Activated T-cell treated with anti-CD3 and anti-CD28 coated beads, Interleukin-2, amount 50 U/mL, for 72 hours (primary cell): ENCODE results near the gene RAB17. TPM values are rescaled to one million over a fixed set of nuclear protein-coding genes. Genes with fewer than 3 reads are reported as not detected.
"Not testable (repeated sequence)": the region's sequence is repeated elsewhere in the genome, so short reads cannot be mapped to it uniquely, and the experiment has no call there.

Experiments
- ATAC-seq, 2 donors: fragments of 150-1000 bp; cut with Tn5 transposase; replicated peaks in 1 of 2; 2 replicates each; pipeline ENCODE4 v1.10.0; 2021; ENCODE audit warnings: moderate library complexity in 2 of 2, mild to moderate bottlenecking in 1 of 2
- DNase-seq, 2 donors: peaks; one replicate each; pipeline ENCODE4 v3.0.0; 2021 to 2022; ENCODE audit warnings: mixed read lengths in 1 of 2
- H3K27ac Mint-ChIP-seq: one replicate; pipeline ENCODE4 v1.8.0; 2022; ENCODE audit warnings: mild to moderate bottlenecking, moderate library complexity, mixed read lengths
- H3K27me3 Mint-ChIP-seq: one replicate; pipeline ENCODE4 v1.8.0; 2022; ENCODE audit warnings: low read depth, mixed read lengths
- H3K36me3 Mint-ChIP-seq, 2 donors: one replicate each; pipeline ENCODE4 v1.8.0; 2022; ENCODE audit warnings: mixed read lengths in 2 of 2, mild to moderate bottlenecking in 1 of 2; ENCODE audit not compliant: insufficient read depth in 2 of 2
- H3K4me1 Mint-ChIP-seq: one replicate; pipeline ENCODE4 v1.8.0; 2022; ENCODE audit warnings: low read depth, mixed read lengths
- H3K4me3 Mint-ChIP-seq, 2 donors: one replicate each; pipeline ENCODE4 v1.8.0; 2022; ENCODE audit warnings: mild to moderate bottlenecking in 2 of 2, mixed read lengths in 2 of 2, moderate library complexity in 2 of 2
- H3K9me3 Mint-ChIP-seq, 2 donors: one replicate each; pipeline ENCODE4 v1.8.0; 2022; ENCODE audit warnings: mixed read lengths in 2 of 2
- total RNA-seq, 2 donors: library from RNA; stranded (reverse); gene quantifications; one replicate each; pipeline ENCODE4 v1.2.3, GENCODE V29; 2022

RAB17 gene
- total RNA-seq, 2 donors from 2014 or later: 0.09 TPM; not detected in 1

- Mint-ChIP-seq H3K9me3 (no peaks in the 10 kb centered on the region), H3K4me1 (peaks cover 25% of the 10 kb centered on the region), H3K27ac (no peak overlapping the region), H3K36me3 (no peaks in the 10 kb centered on the region), H3K27me3 (no peaks in the 10 kb centered on the region), H3K4me3 (no peak overlapping the region)
- DNase-seq (no peak), ATAC-seq (no peak)
Measured at GRCh38 chr2:237600205-237600846, 9.8 kb upstream of the RAB17 start.

GRCh38 chr2:237599465-237600110, 9.1 kb upstream of the RAB17 start:
- Mint-ChIP-seq H3K4me3 (no peak overlapping the region), H3K9me3 (no peaks in the 10 kb centered on the region), H3K27me3 (no peaks in the 10 kb centered on the region), H3K36me3 (no peaks in the 10 kb centered on the region), H3K4me1 (peaks cover 25% of the 10 kb centered on the region), H3K27ac (no peak overlapping the region)
- no peak for ATAC-seq
- no peak for DNase-seq

GRCh38 chr2:237598468-237599208, 8.1 kb upstream of the RAB17 start:
- no peak overlapping the region for H3K4me3 Mint-ChIP-seq
- H3K27ac Mint-ChIP-seq: no peak overlapping the region
- H3K36me3 Mint-ChIP-seq: no peaks in the 10 kb centered on the region
- H3K9me3 Mint-ChIP-seq: no peaks in the 10 kb centered on the region
- ATAC-seq: no peak
- no peak for DNase-seq
- H3K4me1 Mint-ChIP-seq: peaks cover 19% of the 10 kb centered on the region
- no peaks in the 10 kb centered on the region for H3K27me3 Mint-ChIP-seq

GRCh38 chr2:237597196-237598145, 6.9 kb upstream of the RAB17 start:
- H3K4me3 Mint-ChIP-seq: no peak overlapping the region
- H3K4me1 Mint-ChIP-seq: peaks cover 7% of the 10 kb centered on the region
- H3K9me3 Mint-ChIP-seq: no peaks in the 10 kb centered on the region
- ATAC-seq (no peak), DNase-seq (no peak)
- H3K27ac Mint-ChIP-seq: no peak overlapping the region
- no peaks in the 10 kb centered on the region for H3K36me3 Mint-ChIP-seq
- no peaks in the 10 kb centered on the region for H3K27me3 Mint-ChIP-seq

GRCh38 chr2:237596520-237597195, 6.1 kb upstream of the RAB17 start:
- ATAC-seq: no peak
- Mint-ChIP-seq H3K27me3 (no peaks in the 10 kb centered on the region), H3K9me3 (no peaks in the 10 kb centered on the region), H3K4me3 (no peak overlapping the region), H3K4me1 (peaks cover 9% of the 10 kb centered on the region), H3K36me3 (no peaks in the 10 kb centered on the region), H3K27ac (no peak overlapping the region)
- DNase-seq: no peak

DNA sequence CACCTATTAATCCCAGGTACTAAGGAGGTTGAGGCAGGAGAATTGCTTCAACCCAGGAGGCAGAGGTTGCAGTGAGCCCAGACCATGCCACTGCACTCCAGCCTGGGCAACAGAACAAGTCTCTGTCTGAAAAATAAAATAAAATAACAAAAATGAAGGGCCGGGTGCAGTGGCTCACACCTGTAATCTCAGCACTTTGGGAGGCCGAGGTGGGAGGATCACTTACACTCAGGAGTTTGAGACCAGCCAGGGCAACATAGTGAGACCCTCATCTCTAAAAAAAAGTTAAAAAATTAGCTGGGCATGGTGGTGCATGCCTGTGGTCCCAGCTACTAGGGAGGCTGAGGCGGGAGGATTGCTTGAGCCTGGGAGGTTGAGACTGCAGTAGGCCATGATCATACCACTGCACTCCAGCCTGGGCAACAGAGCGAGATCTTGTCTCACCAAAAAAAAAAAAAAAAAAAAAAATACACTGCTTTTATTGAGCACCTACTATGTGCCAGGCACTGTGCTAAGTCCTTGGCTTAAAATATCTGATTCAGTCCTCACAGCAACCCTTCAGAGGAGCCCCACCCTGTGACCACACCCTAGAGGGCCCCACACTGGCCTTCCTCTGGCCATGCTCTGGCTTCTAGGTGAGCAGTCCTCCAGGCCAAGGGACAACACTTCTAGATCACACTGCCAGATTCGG, 5.4 kb upstream of the RAB17 start:
- H3K9me3 Mint-ChIP-seq, ATAC-seq, H3K4me3 Mint-ChIP-seq, H3K27ac Mint-ChIP-seq, DNase-seq, H3K27me3 Mint-ChIP-seq, H3K36me3 Mint-ChIP-seq: not testable (repeated sequence)
- peaks cover 16% of the 10 kb centered on the region for H3K4me1 Mint-ChIP-seq

DNA sequence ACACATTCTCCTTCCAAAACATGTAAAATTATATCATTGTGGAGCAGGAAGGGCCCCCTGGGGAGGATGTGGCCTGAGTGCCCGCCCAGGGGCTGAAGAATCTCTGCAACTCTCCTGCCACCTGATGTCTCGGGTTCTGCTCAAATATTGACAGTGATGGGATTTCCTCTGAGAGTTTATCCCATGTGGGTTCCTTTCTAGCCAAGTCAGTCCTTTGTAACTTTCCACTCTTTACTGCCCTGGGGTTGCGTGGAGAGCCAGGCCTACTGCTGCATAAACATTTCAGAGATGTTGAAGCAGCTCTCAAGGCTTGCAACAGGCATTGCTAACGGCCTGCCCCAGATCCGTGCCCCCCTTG, 4.0 kb upstream of the RAB17 start:
- ATAC-seq: no peak

GRCh38 chr2:237593596-237594320, 3.2 kb upstream of the RAB17 start:
- H3K27me3 Mint-ChIP-seq: no peaks in the 10 kb centered on the region
- H3K4me1 Mint-ChIP-seq: peaks cover 16% of the 10 kb centered on the region
- no peak overlapping the region for H3K27ac Mint-ChIP-seq
- H3K4me3 Mint-ChIP-seq: no peak overlapping the region
- no peaks in the 10 kb centered on the region for H3K36me3 Mint-ChIP-seq
- DNase-seq: no peak
- no peak for ATAC-seq
- H3K9me3 Mint-ChIP-seq: no peaks in the 10 kb centered on the region

More for the DNA sequence above, 4.0 kb upstream of the RAB17 start:
- no peak overlapping the region for H3K4me3 Mint-ChIP-seq
- H3K27me3 Mint-ChIP-seq: no peaks in the 10 kb centered on the region
- H3K9me3 Mint-ChIP-seq: no peaks in the 10 kb centered on the region
- peaks cover 17% of the 10 kb centered on the region for H3K4me1 Mint-ChIP-seq
- H3K27ac Mint-ChIP-seq: no peak overlapping the region
- H3K36me3 Mint-ChIP-seq: no peaks in the 10 kb centered on the region
- no peak for DNase-seq

GRCh38 chr2:237593036-237593435, 2.5 kb upstream of the RAB17 start:
- DNase-seq: no peak
- Mint-ChIP-seq H3K27me3 (no peaks in the 10 kb centered on the region), H3K36me3 (no peaks in the 10 kb centered on the region), H3K9me3 (no peaks in the 10 kb centered on the region), H3K4me1 (peaks cover 11% of the 10 kb centered on the region), H3K4me3 (no peak overlapping the region), H3K27ac (no peak overlapping the region)
- ATAC-seq: no peak

DNA sequence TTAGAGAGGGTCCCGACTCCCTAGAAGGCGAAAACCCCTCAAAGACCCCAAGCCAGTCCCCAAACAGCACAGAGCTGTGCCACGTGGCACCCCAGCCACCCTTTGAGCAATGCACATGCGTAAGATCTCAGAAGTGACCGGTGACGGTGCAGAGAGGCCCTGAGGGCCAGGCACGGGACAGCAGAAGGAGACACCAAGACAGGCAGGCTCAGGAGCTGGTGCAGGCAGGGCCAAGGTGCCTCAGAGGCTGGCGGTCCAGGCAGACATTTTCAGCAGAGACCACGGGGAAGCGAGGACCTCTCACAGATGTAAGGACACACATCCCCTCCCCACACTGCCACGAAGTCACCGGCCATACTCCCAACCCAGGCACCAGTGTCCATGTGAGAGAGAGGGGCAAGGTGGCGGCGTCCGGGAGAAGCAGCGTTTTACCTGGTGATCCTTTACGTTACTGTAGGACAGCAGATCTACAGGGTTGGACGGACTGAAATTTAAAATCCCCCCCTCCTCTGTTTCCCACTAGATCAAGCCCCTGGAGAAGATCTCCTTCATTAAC, 2.0 kb upstream of the RAB17 start:
- Mint-ChIP-seq H3K4me1 (peaks cover 11% of the 10 kb centered on the region), H3K4me3 (no peak overlapping the region), H3K27me3 (no peaks in the 10 kb centered on the region), H3K27ac (no peak overlapping the region), H3K36me3 (no peaks in the 10 kb centered on the region), H3K9me3 (no peaks in the 10 kb centered on the region)
- DNase-seq (no peak), ATAC-seq (no peak)

DNA sequence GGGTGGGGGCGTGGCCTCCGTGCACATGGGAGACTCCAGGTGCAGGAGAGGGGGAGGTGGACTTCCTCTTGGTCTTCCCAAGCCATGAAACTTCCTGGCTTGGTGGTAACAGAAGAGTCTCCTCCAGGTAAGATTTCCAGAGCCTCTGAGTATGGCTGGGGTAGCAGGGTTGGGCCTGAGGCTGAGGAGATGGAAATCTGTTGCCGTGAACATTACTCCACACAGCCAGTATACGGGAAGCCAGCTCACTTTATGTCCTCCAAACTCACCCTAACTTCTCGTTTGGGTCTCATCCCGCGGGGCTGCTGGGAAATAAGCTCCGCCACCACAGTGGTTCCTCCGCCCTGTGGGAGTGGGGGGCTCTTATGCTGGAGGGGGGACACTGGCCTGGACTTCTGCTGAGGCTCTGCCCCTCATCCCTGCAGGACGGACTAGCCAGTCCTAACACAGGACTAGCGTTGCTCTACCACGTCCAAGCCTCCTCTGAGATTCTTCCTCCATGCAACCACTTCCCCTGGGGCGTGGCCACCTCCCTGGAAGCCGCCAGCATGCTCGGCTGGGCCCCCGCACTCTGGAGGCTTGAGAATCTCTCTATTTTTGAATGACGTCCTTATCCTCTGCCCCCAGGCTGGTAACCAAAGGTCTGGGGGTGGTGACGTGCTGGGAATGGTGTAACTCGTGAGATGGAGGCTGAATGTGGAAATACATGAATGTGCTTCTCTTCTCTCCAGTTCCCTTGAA, 777 bp upstream of the RAB17 start:
- Mint-ChIP-seq H3K36me3 (no peaks in the 10 kb centered on the region), H3K27me3 (peaks cover 9% of the 10 kb centered on the region), H3K9me3 (no peaks in the 10 kb centered on the region), H3K4me1 (peaks cover 11% of the 10 kb centered on the region), H3K27ac (no peak overlapping the region), H3K4me3 (no peak overlapping the region)
- DNase-seq (no peak), ATAC-seq (no peak)
